RWPE2 (cell line): Measurements from ENCODE around the gene MEGF9.
"Not testable (repeated sequence)": the region's sequence is repeated elsewhere in the genome, so short reads cannot be mapped to it uniquely, and the experiment has no call there.

Source experiments
- ATAC-seq: fragments of 200-7000 bp; cut with Tn5 transposase; 3 replicates; pipeline ENCODE4 v1.9.1; 2021; ENCODE audit warnings: low read depth
- DNase-seq: peaks from one replicate; pipeline ENCODE4 v3.0.0-alpha.2; 2020; ENCODE audit warnings: low spot score
- H3K27ac ChIP-seq: fragments of 450-650 bp; 2 replicates; pipeline ENCODE4 v1.5.1; 2017; ENCODE audit warnings: mild to moderate bottlenecking; ENCODE audit not compliant: poor library complexity, severe bottlenecking
- H3K27me3 ChIP-seq: fragments of 250-450 bp; sonication (Bioruptor Pico); 2 replicates; pipeline ENCODE4 v1.5.1; 2021; ENCODE audit warnings: mild to moderate bottlenecking, moderate library complexity; ENCODE audit not compliant: insufficient read depth, poor library complexity, severe bottlenecking
- H3K36me3 ChIP-seq: fragments of 250-450 bp; sonication (Bioruptor Pico); 2 replicates; pipeline ENCODE4 v1.5.1; 2020; ENCODE audit warnings: low read depth, mild to moderate bottlenecking, moderate library complexity
- H3K4me1 ChIP-seq: fragments of 250-450 bp; sonication (Bioruptor Pico); 2 replicates; pipeline ENCODE4 v1.5.1; 2021; ENCODE audit warnings: mild to moderate bottlenecking, moderate library complexity; ENCODE audit not compliant: insufficient read depth, poor library complexity, severe bottlenecking
- H3K4me3 ChIP-seq: fragments of 250-450 bp; sonication (Bioruptor Pico); 2 replicates; pipeline ENCODE4 v1.5.1; 2021; ENCODE audit warnings: mild to moderate bottlenecking, moderate library complexity; ENCODE audit not compliant: severe bottlenecking
- H3K9me3 ChIP-seq: fragments of 250-450 bp; sonication (Bioruptor Pico); 2 replicates; pipeline ENCODE4 v1.5.1; 2021; ENCODE audit warnings: mild to moderate bottlenecking, moderate library complexity; ENCODE audit not compliant: severe bottlenecking
- CTCF ChIP-seq: fragments of 450-650 bp; IDR thresholded peaks from one replicate; pipeline ENCODE4 v1.5.1; 2017; ENCODE audit warnings: mild to moderate bottlenecking, moderate library complexity; ENCODE audit not compliant: poor library complexity, severe bottlenecking

MEGF9 gene

GRCh38 chr9:120642129-120642770 lies 72.0 kb downstream of the MEGF9 start:
- H3K4me3 ChIP-seq: no peak overlapping the region
- TF ChIP-seq CTCF: no peak
- H3K27ac ChIP-seq: no peak overlapping the region
- H3K4me1 ChIP-seq: no peaks in the 10 kb centered on the region
- no peaks in the 10 kb centered on the region for H3K27me3 ChIP-seq
- ATAC-seq (no peak), DNase-seq (no peak)
- no peaks in the 10 kb centered on the region for H3K36me3 ChIP-seq
- no peaks in the 10 kb centered on the region for H3K9me3 ChIP-seq

DNA sequence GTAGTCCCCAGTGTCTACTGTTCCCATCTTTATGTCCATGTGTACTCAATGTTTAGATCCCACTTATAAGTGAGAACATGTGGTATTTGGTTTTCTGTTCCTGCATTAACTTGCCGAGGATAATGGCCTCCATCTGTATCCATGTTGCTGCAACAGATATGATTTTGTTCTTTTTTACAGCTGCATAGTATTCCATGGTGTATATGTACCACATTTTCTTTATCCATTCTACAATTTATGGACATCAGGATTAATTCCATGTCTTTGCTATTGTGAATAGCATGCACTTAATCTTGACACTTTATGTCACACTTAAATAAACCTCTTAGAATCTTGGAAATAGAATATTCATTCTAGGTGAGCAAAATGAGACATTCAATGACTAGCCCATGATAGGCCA lies 73.4 kb downstream of the MEGF9 start:
- not testable (repeated sequence) for H3K36me3 ChIP-seq, H3K4me1 ChIP-seq, H3K4me3 ChIP-seq, ATAC-seq, H3K27ac ChIP-seq, H3K27me3 ChIP-seq, DNase-seq, H3K9me3 ChIP-seq

DNA sequence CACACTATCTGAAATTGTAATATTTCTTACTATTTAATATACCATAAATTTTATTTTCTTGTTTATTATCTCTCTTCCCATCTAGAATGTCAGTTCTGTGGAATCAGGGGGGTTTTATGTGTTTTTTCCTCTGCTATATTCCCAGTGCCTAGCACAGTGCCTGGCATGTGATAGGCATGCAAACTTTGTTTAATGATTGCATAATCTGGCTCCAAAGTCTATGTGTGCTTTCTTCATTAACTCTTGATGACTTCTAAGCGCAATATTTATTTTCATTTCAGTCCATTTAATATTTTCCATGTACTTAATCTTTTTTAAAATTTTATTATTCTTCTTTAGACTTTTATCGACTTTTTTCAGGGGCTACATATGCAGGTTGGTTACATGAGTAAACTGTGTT lies 73.9 kb downstream of the MEGF9 start:
- H3K36me3 ChIP-seq: no peaks in the 10 kb centered on the region
- DNase-seq (no peak), ATAC-seq (no peak)
- H3K27ac ChIP-seq: no peak overlapping the region
- H3K4me3 ChIP-seq: no peak overlapping the region
- no peaks in the 10 kb centered on the region for H3K9me3 ChIP-seq
- no peaks in the 10 kb centered on the region for H3K27me3 ChIP-seq
- no peaks in the 10 kb centered on the region for H3K4me1 ChIP-seq
- no peak for TF ChIP-seq CTCF

DNA sequence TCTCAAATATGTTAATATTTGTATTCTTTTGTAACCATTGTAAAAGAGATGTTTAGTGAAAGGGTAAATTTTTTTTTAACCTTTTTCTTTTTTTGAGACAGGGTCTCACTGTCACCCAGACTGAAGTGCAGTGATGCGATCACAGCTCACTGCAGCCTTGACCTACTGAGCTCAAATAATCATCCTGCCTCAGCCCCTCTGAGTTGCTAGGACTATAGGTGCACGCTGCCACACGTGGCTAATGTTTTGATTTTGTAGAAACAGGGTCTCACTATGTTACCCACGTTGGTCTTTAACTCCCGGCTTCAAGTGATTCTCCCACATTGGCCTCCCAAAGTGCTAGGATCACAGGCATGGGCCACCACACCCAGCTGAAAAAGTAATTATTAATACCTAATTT lies 76.4 kb downstream of the MEGF9 start:
- Histone ChIP-seq H3K27ac (no peak overlapping the region), H3K9me3 (no peaks in the 10 kb centered on the region), H3K36me3 (no peaks in the 10 kb centered on the region), H3K27me3 (no peaks in the 10 kb centered on the region), H3K4me1 (no peaks in the 10 kb centered on the region), H3K4me3 (no peak overlapping the region)
- no peak for TF ChIP-seq CTCF
- ATAC-seq: no peak
- no peak for DNase-seq

DNA sequence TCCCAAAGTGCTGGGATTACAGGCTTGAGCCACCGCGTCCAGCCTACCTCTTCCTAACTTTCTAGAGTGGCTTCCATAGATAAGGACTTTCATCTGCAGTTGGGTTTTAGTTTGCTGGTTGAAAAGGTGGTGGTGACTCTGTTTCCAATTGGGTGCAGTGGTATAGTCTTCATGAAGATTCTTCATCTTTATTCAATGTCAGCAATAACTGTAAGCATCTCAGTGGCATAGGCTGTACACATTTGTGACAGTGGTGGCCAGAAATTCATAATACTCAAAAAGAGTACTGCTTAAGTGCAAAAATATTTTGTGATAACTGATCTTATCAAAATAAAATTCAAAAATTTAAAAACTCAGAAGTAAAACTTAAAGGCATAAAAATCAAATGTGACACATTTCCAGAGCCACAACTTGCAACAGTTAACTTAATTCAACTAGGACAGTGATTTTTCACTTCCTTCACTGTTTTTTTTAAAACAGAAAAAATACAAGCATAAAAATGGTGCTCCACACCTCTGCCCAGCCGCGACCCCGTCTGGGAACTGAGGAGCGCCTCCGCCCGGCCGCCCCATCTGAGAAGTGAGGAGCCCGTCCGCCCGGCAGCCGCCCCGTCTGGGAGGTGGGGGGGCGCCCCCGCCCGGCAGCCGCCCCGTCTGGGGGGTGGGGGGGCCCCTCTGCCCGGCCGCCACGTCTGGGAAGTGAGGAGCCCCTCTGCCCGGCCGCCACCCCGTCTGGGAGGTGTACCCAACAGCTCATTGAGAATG lies 77.9 kb downstream of the MEGF9 start:
- no peaks in the 10 kb centered on the region for H3K9me3 ChIP-seq
- H3K36me3 ChIP-seq: no peaks in the 10 kb centered on the region
- no peak for ATAC-seq
- no peak overlapping the region for H3K27ac ChIP-seq
- TF ChIP-seq CTCF: no peak
- no peaks in the 10 kb centered on the region for H3K4me1 ChIP-seq
- no peak for DNase-seq
- H3K27me3 ChIP-seq: no peaks in the 10 kb centered on the region
- H3K4me3 ChIP-seq: no peak overlapping the region
